ENCODE measurements around the gene FGD2. TPM values are rescaled to one million over a fixed set of nuclear protein-coding genes. Genes with fewer than 3 reads are reported as not detected.
"Not testable (repeated sequence)": the region's sequence is repeated elsewhere in the genome, so short reads cannot be mapped to it uniquely, and the experiment has no call there.

FGD2 gene
- total and polyA plus RNA-seq, 10 of the 15 experiments (the other 5 are each of a cell fraction or from before 2014, with no cell fraction given), result 5.2 to 88.1 (median 33.2) TPM

DNA sequence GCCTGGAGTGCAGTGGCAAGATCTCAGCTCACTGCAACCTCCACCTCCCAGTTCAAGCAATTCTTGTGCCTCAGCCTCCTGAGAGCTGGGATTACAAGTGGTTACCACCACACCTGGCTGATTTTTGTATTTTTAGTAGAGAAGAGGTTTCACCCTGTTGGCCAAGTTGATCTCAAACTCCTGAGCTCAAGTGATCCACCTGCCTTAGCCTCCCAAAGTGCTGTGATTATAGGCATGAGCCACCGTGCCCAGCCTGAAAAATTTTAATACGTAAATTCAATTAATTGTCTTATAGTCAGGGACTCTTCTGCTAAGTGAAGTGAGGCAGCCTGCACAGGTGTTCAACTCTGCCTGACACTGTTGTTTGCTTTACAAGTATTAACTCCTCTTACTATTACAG is 15.1 kb upstream of the FGD2 start:
- SMC1A ChIA-PET (ENCODE audit: uncharacterized antibody, unreplicated experiment), result interaction anchor here (1.0 to 1.8 kb wide), 3 partner anchors 11 to 105 kb away, joined by 4 to 6 read pairs (median 4); partner anchors contain the start of gene C6orf89
- H3K9ac ChIP-seq (ENCODE audit: control insufficient read depth, insufficient read depth, low read length); H3K36me3 ChIP-seq (ENCODE audit: control insufficient read depth in 2 of 2, insufficient read depth in 2 of 2, low read length in 1 of 2); H3K27ac ChIP-seq (ENCODE audit: control insufficient read depth, insufficient read depth); ATAC-seq; RAD21 ChIA-PET (ENCODE audit: unreplicated experiment); BruUV-seq (replicated peaks); H3K4me3 ChIP-seq; H3K27me3 ChIP-seq (replicated peaks in 1 of 2; ENCODE audit: control insufficient read depth in 2 of 2, insufficient read depth in 2 of 2, low read length in 1 of 2); H3K4me2 ChIP-seq (ENCODE audit: control insufficient read depth, insufficient read depth); H3K9me3 ChIP-seq (replicated peaks; ENCODE audit: control insufficient read depth, insufficient read depth, low read length); FAIRE-seq; DNase-seq (ENCODE audit: low read depth, low spot score); POLR2A ChIA-PET; H3K4me1 ChIP-seq (ENCODE audit: control insufficient read depth, insufficient read depth, low read length); H2AFZ ChIP-seq (ENCODE audit: control insufficient read depth, low read depth, low read length); H3K79me2 ChIP-seq (ENCODE audit: control insufficient read depth, insufficient read depth, low read length); H4K20me1 ChIP-seq (ENCODE audit: control insufficient read depth, insufficient read depth); in situ Hi-C loops (cut with MboI); intact Hi-C loops (cut with micrococcal nuclease; ENCODE audit: unreplicated experiment): not testable (repeated sequence)
- CTCF ChIA-PET, result interaction anchor here (1.0 to 2.1 kb wide), 4 partner anchors 10 to 27 kb away, joined by 3 to 7 read pairs (median 5); no protein-coding TSS in a partner anchor
- WGBS (ENCODE audit: insufficient coverage, insufficient replicate concordance, low lambda C conversion rate, missing lambda C conversion rate), result 51% methylated on average over 2 of the region's 2 CpGs

- ChIA-PET CTCF (no interaction called here), SMC1A (ENCODE audit: uncharacterized antibody, unreplicated experiment) (no interaction called here), RAD21 (ENCODE audit: unreplicated experiment) (no interaction called here), POLR2A (no interaction called here)
- Histone ChIP-seq H3K4me1 (ENCODE audit: control insufficient read depth, insufficient read depth, low read length) (no peaks in the 10 kb centered on the region), H3K27ac (ENCODE audit: control insufficient read depth, insufficient read depth) (no peak overlapping the region), H3K79me2 (ENCODE audit: control insufficient read depth, insufficient read depth, low read length) (no peaks in the 10 kb centered on the region), H3K4me3 (no peak overlapping the region), H3K9ac (ENCODE audit: control insufficient read depth, insufficient read depth, low read length) (no peak overlapping the region), H4K20me1 (ENCODE audit: control insufficient read depth, insufficient read depth) (no peaks in the 10 kb centered on the region), H3K27me3 (replicated peaks in 1 of 2; ENCODE audit: control insufficient read depth in 2 of 2, insufficient read depth in 2 of 2, low read length in 1 of 2) (no peaks in the 10 kb centered on the region), H3K9me3 (replicated peaks; ENCODE audit: control insufficient read depth, insufficient read depth, low read length) (no peaks in the 10 kb centered on the region), H3K36me3 (ENCODE audit: control insufficient read depth in 2 of 2, insufficient read depth in 2 of 2, low read length in 1 of 2) (no peaks in the 10 kb centered on the region), H2AFZ (ENCODE audit: control insufficient read depth, low read depth, low read length) (no peak overlapping the region), H3K4me2 (ENCODE audit: control insufficient read depth, insufficient read depth) (no peak overlapping the region)
- in situ Hi-C loops (cut with MboI), result no loop called here
- BruUV-seq (replicated peaks), result no TSS peak
- no peak for DNase-seq (ENCODE audit: low read depth, low spot score)
- no peak for TF ChIP-seq FOXM1 (IDR thresholded peaks at IDR 0.05; ENCODE audit: low read depth, low read length)
- TF ChIP-seq RELA (IDR thresholded peaks at IDR 0.05; ENCODE audit: borderline replicate concordance, partially characterized antibody), result no peak
- no peak for TF ChIP-seq POLR2AphosphoS5 (IDR thresholded peaks at IDR 0.05; ENCODE audit: low read length)
- TF ChIP-seq NR2F1 (conservative IDR thresholded peaks at IDR 0.05), result no peak
- TF ChIP-seq RUNX3 (IDR thresholded peaks at IDR 0.05; ENCODE audit: low read length), result no peak
- TF ChIP-seq ZNF24 (IDR thresholded peaks at IDR 0.05), result no peak
- TF ChIP-seq GABPA (IDR thresholded peaks at IDR 0.05; ENCODE audit: low read depth), result no peak
- no peak for TF ChIP-seq NFXL1 (IDR thresholded peaks at IDR 0.05; ENCODE audit: borderline replicate concordance)
- TF ChIP-seq ZNF274 (IDR thresholded peaks at IDR 0.05; ENCODE audit: insufficient read depth, insufficient read length), result no peak
- no peak for TF ChIP-seq CEBPZ (IDR thresholded peaks at IDR 0.05; ENCODE audit: low read depth, low read length)
- ATAC-seq, result no peak
- FAIRE-seq, result no peak
- intact Hi-C loops (cut with micrococcal nuclease; ENCODE audit: unreplicated experiment), result no loop called here
- 59% methylated on average over 18 of the region's 18 CpGs for WGBS (ENCODE audit: insufficient coverage, insufficient replicate concordance, low lambda C conversion rate, missing lambda C conversion rate)
Observed at GRCh38 chr6:36997811-36998722, 7.4 kb upstream of the FGD2 start.
